A673 (cell line): Measurements from ENCODE around the gene WFIKKN1. TPM values are rescaled to one million over a fixed set of nuclear protein-coding genes. Genes with fewer than 3 reads are reported as not detected.

Experiments used
- BruUV-seq: library from RNA; stranded (reverse); fragments of 400-500 nt; replicated peaks from 2 replicates; lab custom pipeline; 2021; lab: Mats Ljungman, UMichigan
- CTCF ChIA-PET: fragments of 300-600 bp; sonication (Branson Sonifier 250); formaldehyde crosslinking; loops from one replicate; lab custom pipeline; 2022; ENCODE audit warnings: antibody characterized with exemption; lab: Charles Lee
- POLR2A ChIA-PET: fragments of 300-600 bp; sonication (Branson Sonifier 250); formaldehyde crosslinking; loops from one replicate; lab custom pipeline; 2022; ENCODE audit warnings: antibody characterized with exemption; ENCODE audit not compliant: low non-redundant PET; lab: Charles Lee
- DNase-seq: peaks from one replicate; pipeline ENCODE4 v3.0.0-alpha.2; 2015; ENCODE audit warnings: low spot score
- H3K27ac ChIP-seq: fragments of 200-600 bp; sonication (generic); 2 replicates; pipeline ENCODE4 v1.5.1; 2016; ENCODE audit warnings: mixed run types, low read depth, mild to moderate bottlenecking, mixed read lengths, antibody characterized with exemption, low read length; ENCODE audit not compliant: poor library complexity, severe bottlenecking
- H3K27me3 ChIP-seq: fragments of 200-600 bp; sonication (generic); replicated peaks from 2 replicates; pipeline ENCODE4 v1.6.1; 2017; ENCODE audit warnings: mixed run types, low read depth, mild to moderate bottlenecking, mixed read lengths, antibody characterized with exemption, low read length; ENCODE audit not compliant: insufficient read depth, poor library complexity
- H3K36me3 ChIP-seq: fragments of 200-600 bp; sonication (generic); 2 replicates; pipeline ENCODE4 v1.6.1; 2016; ENCODE audit warnings: mixed run types, mild to moderate bottlenecking, mixed read lengths, antibody characterized with exemption, low read length; ENCODE audit not compliant: insufficient read depth, poor library complexity, severe bottlenecking
- H3K4me1 ChIP-seq: fragments of 200-600 bp; sonication (generic); 2 replicates; pipeline ENCODE4 v1.6.1; 2017; ENCODE audit warnings: mixed run types, mild to moderate bottlenecking, mixed read lengths, antibody characterized with exemption, low read length; ENCODE audit not compliant: insufficient read depth, poor library complexity, severe bottlenecking
- H3K4me3 ChIP-seq: fragments of 200-600 bp; sonication (generic); 2 replicates; pipeline ENCODE4 v1.5.1; 2016; ENCODE audit warnings: low read depth, mixed run types, mild to moderate bottlenecking, mixed read lengths, low read length; ENCODE audit not compliant: poor library complexity, severe bottlenecking
- H3K9me3 ChIP-seq: fragments of 200-600 bp; sonication (generic); 2 replicates; pipeline ENCODE4 v1.6.1; 2016; ENCODE audit warnings: mixed run types, low read depth, mild to moderate bottlenecking, mixed read lengths, antibody characterized with exemption, low read length; ENCODE audit not compliant: poor library complexity, severe bottlenecking
- EZH2 ChIP-seq: fragments of 200-600 bp; sonication (generic); IDR thresholded peaks from 2 replicates; pipeline ENCODE4 v1.6.1; 2017; ENCODE audit warnings: borderline replicate concordance, low read depth, mild to moderate bottlenecking, mixed read lengths, antibody characterized with exemption, low read length; ENCODE audit not compliant: poor library complexity, severe bottlenecking
- intact Hi-C: fragments of 100-400 bp; cut with micrococcal nuclease; formaldehyde crosslinking; loops from one replicate; pipeline ENCODE4 v1.10.0; 2022; ENCODE audit not compliant: unreplicated experiment
- total RNA-seq: library from RNA; stranded (reverse); gene quantifications from 2 replicates; pipeline ENCODE4 v1.2.3, GENCODE V29; 2021
- TF ChIP-seq, protein P1 (sequence below): fragments of 300-800, 200-600 bp; sonication (generic); conservative IDR thresholded peaks from 2 replicates; pipeline ENCODE4 v1.5.1; 2017; ENCODE audit warnings: low read depth, mild to moderate bottlenecking, antibody characterized with exemption, low read length, moderate library complexity, mixed read lengths

WFIKKN1 gene
- total RNA-seq, 1 experiment from 2014 or later: 1.7 TPM

DNA sequence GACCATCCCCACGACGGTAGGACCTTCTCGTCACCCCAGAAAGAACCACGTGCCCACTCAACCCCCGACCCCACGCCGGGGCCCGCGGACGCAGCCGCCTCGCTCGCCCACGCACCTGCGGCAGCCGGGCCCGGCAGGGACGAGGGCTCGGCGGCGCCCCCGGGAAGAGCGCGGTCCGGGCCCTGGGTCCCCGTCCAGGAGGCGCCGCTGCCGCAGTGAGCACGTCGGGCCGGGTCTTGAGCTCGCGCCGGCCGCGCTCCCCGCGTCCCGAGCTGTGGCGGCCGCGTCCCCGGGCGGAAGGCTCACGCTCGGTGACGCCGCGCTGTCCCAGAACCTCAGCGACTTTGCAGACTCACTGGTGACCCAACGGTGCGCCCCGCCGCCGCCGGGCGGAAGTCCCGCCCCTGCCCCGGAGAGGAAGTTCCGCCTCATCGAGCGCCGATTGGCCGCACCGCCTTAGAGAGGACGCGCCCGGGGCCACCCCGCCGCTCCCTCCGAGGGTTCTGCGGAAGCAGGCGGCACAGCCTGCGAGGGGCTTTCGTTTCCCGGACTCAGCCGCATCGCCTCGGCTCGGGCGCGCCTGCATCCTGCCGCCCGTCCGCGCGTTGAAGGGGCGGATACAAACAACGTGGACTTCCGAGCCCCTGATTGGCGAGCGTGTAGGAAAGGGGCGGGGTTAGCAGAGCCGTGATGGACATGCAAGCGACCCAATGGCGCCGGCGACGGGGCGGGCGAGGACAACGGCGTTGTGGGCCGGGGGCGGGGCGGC is 41.7 kb upstream of the WFIKKN1 start:
- H3K4me1 ChIP-seq: peaks cover 32% of the 10 kb centered on the region
- BruUV-seq: no TSS peak
- peak; percentile 96 for DNase-seq
- H3K36me3 ChIP-seq: no peaks in the 10 kb centered on the region
- TF ChIP-seq, protein P1, sequence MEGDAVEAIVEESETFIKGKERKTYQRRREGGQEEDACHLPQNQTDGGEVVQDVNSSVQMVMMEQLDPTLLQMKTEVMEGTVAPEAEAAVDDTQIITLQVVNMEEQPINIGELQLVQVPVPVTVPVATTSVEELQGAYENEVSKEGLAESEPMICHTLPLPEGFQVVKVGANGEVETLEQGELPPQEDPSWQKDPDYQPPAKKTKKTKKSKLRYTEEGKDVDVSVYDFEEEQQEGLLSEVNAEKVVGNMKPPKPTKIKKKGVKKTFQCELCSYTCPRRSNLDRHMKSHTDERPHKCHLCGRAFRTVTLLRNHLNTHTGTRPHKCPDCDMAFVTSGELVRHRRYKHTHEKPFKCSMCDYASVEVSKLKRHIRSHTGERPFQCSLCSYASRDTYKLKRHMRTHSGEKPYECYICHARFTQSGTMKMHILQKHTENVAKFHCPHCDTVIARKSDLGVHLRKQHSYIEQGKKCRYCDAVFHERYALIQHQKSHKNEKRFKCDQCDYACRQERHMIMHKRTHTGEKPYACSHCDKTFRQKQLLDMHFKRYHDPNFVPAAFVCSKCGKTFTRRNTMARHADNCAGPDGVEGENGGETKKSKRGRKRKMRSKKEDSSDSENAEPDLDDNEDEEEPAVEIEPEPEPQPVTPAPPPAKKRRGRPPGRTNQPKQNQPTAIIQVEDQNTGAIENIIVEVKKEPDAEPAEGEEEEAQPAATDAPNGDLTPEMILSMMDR: no peak
- no peak for TF ChIP-seq EZH2
- intact Hi-C loops: loop anchor here (5.0 kb wide), 1 partner anchor 48 kb away; the partner anchor contains the start of gene METTL26
- ChIA-PET CTCF (interaction anchor here (1.2 kb wide), 1 partner anchor 9 kb away, joined by 3 read pairs; no protein-coding TSS in a partner anchor), POLR2A (no interaction called here)
- peak overlapping the region; percentile 99 for H3K27ac ChIP-seq
- peak overlapping the region; percentile 94 for H3K4me3 ChIP-seq
- H3K27me3 ChIP-seq: no peaks in the 10 kb centered on the region
- no peaks in the 10 kb centered on the region for H3K9me3 ChIP-seq

DNA sequence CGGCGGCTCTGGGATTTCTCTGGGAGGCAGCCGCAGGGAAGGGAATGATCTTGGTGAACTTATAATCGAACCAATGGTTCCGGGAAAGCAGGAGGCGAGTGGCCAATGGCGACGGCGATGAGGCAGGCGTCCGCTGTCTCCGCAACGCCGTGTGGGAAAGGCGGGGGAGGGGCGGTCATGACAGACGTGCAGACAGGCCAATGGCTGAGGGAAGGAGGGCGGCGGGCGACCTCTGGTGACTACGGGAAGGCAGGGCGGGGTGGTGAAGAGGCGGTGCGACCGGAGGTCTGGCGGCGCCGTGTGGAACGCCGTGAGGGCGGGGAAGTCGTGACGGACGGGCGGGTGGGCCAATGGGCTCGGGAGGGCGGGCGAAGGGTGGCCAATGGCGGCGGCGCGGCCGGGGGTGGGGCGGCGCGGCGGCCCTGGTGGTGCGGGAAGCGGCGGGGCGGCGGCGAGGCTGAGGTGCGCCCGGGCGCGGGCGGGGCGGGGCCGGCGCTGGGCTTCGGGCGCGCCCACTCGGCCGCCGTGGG is 41.1 kb upstream of the WFIKKN1 start, which contains the start of gene RAB40C:
Gene RAB40C, plus strand, starts transcription at position 409 of the 530 bp plus-strand sequence. CDS start 226 bp downstream, outside the sequence.
- TF ChIP-seq, protein P1: no peak
- no peak for TF ChIP-seq EZH2
- peaks cover 29% of the 10 kb centered on the region for H3K4me1 ChIP-seq
- H3K27me3 ChIP-seq: no peaks in the 10 kb centered on the region
- no peaks in the 10 kb centered on the region for H3K36me3 ChIP-seq
- no TSS peak for BruUV-seq
- peak within 1 kb of the TSS; percentile 99 for H3K27ac ChIP-seq
- no peaks in the 10 kb centered on the region for H3K9me3 ChIP-seq
- intact Hi-C loops: loop anchor here (5.0 kb wide), 1 partner anchor 48 kb away; the partner anchor contains the start of gene METTL26
- DNase-seq: peak; percentile 99
- H3K4me3 ChIP-seq: peak within 1 kb of the TSS; percentile 94
- CTCF ChIA-PET: no interaction called here
- POLR2A ChIA-PET: no interaction called here

DNA sequence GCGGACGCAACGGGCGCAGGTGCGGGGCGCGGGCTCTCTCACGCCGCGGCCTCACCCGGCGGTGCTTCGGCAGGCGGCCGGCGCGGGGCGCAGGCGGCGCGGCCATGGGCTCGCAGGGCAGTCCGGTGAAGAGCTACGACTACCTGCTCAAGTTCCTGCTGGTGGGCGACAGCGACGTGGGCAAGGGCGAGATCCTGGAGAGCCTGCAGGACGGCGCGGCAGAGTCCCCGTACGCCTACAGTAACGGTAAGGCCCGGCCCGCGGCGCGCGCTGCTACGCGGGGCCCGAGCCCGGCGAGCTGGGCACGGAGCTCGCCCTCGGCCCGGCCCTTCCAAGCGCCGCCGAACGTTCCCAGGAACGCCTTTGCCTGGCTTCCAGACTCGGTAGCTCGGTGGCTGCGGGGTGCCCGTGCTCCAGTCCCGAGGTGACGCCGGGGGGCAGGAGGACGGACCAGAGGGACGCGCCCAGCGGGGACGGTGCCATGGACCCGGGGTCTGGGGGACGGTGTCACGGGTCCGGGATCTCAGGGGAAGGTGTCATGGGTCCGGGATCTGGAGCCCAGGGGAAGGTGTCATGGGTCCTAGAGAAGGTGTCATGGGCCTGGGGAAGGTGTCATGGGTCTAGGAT is 40.5 kb upstream of the WFIKKN1 start:
- BruUV-seq: no TSS peak
- POLR2A ChIA-PET: no interaction called here
- DNase-seq: peak; percentile 37
- CTCF ChIA-PET: no interaction called here
- H3K27me3 ChIP-seq: no peaks in the 10 kb centered on the region
- peak overlapping the region; percentile 77 for H3K27ac ChIP-seq
- peak overlapping the region; percentile 94 for H3K4me3 ChIP-seq
- TF ChIP-seq EZH2: no peak
- TF ChIP-seq, protein P1: no peak
- no peaks in the 10 kb centered on the region for H3K36me3 ChIP-seq
- H3K9me3 ChIP-seq: no peaks in the 10 kb centered on the region
- H3K4me1 ChIP-seq: peaks cover 29% of the 10 kb centered on the region
- intact Hi-C loops: no loop called here
